Measurements from ENCODE around the gene RHBDL1. TPM values are rescaled to one million over a fixed set of nuclear protein-coding genes. Genes with fewer than 3 reads are reported as not detected.
A peak's percentile ranks its signal among the peaks of the same experiment; 100 is the strongest.

RHBDL1 gene
- total RNA-seq, 1 donor from 2014 or later, result 0.88 TPM

DNA sequence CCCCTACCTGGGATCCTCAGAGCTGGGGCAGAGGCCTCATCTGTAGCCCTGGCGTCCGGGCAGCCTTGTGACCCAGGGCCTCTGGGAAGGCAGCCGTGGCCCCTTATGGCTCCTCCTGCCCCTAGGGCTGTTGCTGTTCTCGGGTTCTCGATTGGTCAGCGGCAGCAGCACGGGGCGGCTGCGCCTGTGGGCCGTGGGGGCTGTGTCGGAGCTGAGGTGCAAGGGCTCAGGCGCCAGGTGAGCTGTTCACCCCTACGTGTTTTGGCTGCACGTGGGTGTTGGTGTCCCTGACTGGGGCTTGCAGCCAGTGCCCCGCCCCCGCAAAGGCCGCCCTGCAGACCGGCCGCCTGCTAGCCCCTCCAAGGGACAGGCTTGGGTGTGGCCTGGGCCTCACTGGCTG is 13.4 kb upstream of the RHBDL1 start:
- no peak for DNase-seq (ENCODE audit: low read depth)
- TF ChIP-seq CTCF (IDR thresholded peaks at IDR 0.05; ENCODE audit: insufficient read depth, low read length, poor library complexity, severe bottlenecking), result no peak
- Histone ChIP-seq H3K36me3 (ENCODE audit: control insufficient read depth, insufficient read depth, low read length) (no peaks in the 10 kb centered on the region), H3K27me3 (ENCODE audit: control insufficient read depth, insufficient read depth, low read length) (no peaks in the 10 kb centered on the region), H3K4me3 (ENCODE audit: low read depth, low read length) (no peak overlapping the region)

DNA sequence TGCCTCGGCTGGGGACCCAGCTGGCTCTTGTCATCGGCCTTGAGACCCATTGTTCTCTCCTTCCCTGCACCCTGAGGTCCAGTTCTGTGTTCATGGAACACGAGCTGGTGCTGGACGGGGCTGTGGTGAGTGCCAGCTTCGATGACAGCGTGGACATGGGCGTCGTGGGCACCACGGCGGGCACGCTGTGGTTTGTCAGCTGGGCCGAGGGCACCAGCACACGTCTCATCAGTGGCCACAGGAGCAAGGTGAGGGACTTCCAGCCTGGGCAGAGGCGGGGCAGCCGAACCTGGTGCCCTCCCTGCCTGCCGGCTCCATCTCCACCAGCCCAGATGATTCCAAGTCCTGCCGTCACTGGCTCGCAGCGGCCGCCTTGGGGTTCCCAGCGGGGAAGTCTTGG is 12.9 kb upstream of the RHBDL1 start:
- no peak for DNase-seq (ENCODE audit: low read depth)
- no peak for TF ChIP-seq CTCF (IDR thresholded peaks at IDR 0.05; ENCODE audit: insufficient read depth, low read length, poor library complexity, severe bottlenecking)
- H3K27me3 ChIP-seq (ENCODE audit: control insufficient read depth, insufficient read depth, low read length), result no peaks in the 10 kb centered on the region
- no peak overlapping the region for H3K4me3 ChIP-seq (ENCODE audit: low read depth, low read length)
- no peaks in the 10 kb centered on the region for H3K36me3 ChIP-seq (ENCODE audit: control insufficient read depth, insufficient read depth, low read length)

- H3K36me3 ChIP-seq (ENCODE audit: control insufficient read depth, insufficient read depth, low read length), result no peaks in the 10 kb centered on the region
- no peak overlapping the region for H3K4me3 ChIP-seq (ENCODE audit: low read depth, low read length)
- TF ChIP-seq CTCF (IDR thresholded peaks at IDR 0.05; ENCODE audit: insufficient read depth, low read length, poor library complexity, severe bottlenecking), result no peak
- H3K27me3 ChIP-seq (ENCODE audit: control insufficient read depth, insufficient read depth, low read length), result no peaks in the 10 kb centered on the region
- DNase-seq (ENCODE audit: low read depth), result no peak
These were observed 8.9 kb upstream of the RHBDL1 start for GRCh38 chr16:666572-666971.

- Histone ChIP-seq H3K4me3 (ENCODE audit: low read depth, low read length) (no peak overlapping the region), H3K27me3 (ENCODE audit: control insufficient read depth, insufficient read depth, low read length) (no peaks in the 10 kb centered on the region), H3K36me3 (ENCODE audit: control insufficient read depth, insufficient read depth, low read length) (no peaks in the 10 kb centered on the region)
- no peak for DNase-seq (ENCODE audit: low read depth)
- TF ChIP-seq CTCF (IDR thresholded peaks at IDR 0.05; ENCODE audit: insufficient read depth, low read length, poor library complexity, severe bottlenecking), result no peak
These were observed 8.2 kb upstream of the RHBDL1 start for GRCh38 chr16:667113-667779.

GRCh38 chr16:667780-668518 is 7.5 kb upstream of the RHBDL1 start, which contains the start of gene RHOT2:
Gene RHOT2 (plus strand): TSS chr16:668132. CDS start chr16:668200, 68 bp downstream.
- Histone ChIP-seq H3K4me3 (ENCODE audit: low read depth, low read length) (peak within 1 kb of the TSS; percentile 100), H3K36me3 (ENCODE audit: control insufficient read depth, insufficient read depth, low read length) (no peaks in the 10 kb centered on the region)
- peak; percentile 42 for DNase-seq (ENCODE audit: low read depth)

More at GRCh38 chr16:667780-668518, 7.5 kb upstream of the RHBDL1 start, which contains the start of gene RHOT2:
- peak; percentile 19 for TF ChIP-seq CTCF (IDR thresholded peaks at IDR 0.05; ENCODE audit: insufficient read depth, low read length, poor library complexity, severe bottlenecking)
- H3K27me3 ChIP-seq (ENCODE audit: control insufficient read depth, insufficient read depth, low read length), result no peaks in the 10 kb centered on the region

Measured in kidney epithelial cell (primary cell).